Parathyroid adenoma (tissue), 2 donors: ENCODE results near the gene RC3H2.

Experiments
- H2AFZ ChIP-seq: fragments of 300-600 bp; sonication (generic); one replicate; pipeline ENCODE4 v1.7.0; 2017; ENCODE audit warnings: antibody characterized with exemption, mild to moderate bottlenecking
- H3K27ac ChIP-seq: fragments of 300-600 bp; sonication (generic); one replicate; pipeline ENCODE4 v1.7.0; 2017
- H3K27me3 ChIP-seq: fragments of 300-600 bp; sonication (generic); one replicate; pipeline ENCODE4 v1.7.0; 2017; ENCODE audit warnings: low read length; ENCODE audit not compliant: control insufficient read depth, insufficient read depth
- H3K36me3 ChIP-seq: fragments of 300-600 bp; sonication (generic); one replicate; pipeline ENCODE4 v1.7.0; 2017; ENCODE audit warnings: low read length; ENCODE audit not compliant: control insufficient read depth, insufficient read depth
- H3K4me1 ChIP-seq: fragments of 300-600 bp; sonication (generic); one replicate; pipeline ENCODE4 v1.7.0; 2017; ENCODE audit warnings: control low read depth
- H3K4me2 ChIP-seq: fragments of 300-600 bp; sonication (generic); one replicate; pipeline ENCODE4 v1.7.0; 2017; ENCODE audit warnings: low read length
- H3K4me3 ChIP-seq: fragments of 300-600 bp; sonication (generic); one replicate; pipeline ENCODE4 v1.7.0; 2017; ENCODE audit warnings: low read depth, low read length
- H3K79me2 ChIP-seq: fragments of 300-600 bp; sonication (generic); one replicate; pipeline ENCODE4 v1.7.0; 2017; ENCODE audit warnings: control low read depth
- H3K9ac ChIP-seq: fragments of 300-600 bp; sonication (generic); one replicate; pipeline ENCODE4 v1.7.0; 2017; ENCODE audit warnings: mild to moderate bottlenecking
- H3K9me3 ChIP-seq: fragments of 300-600 bp; sonication (generic); one replicate; pipeline ENCODE4 v1.7.0; 2017; ENCODE audit warnings: low read length; ENCODE audit not compliant: control insufficient read depth
- CTCF ChIP-seq: fragments of 300-600 bp; sonication (generic); IDR thresholded peaks from one replicate; pipeline ENCODE4 v1.7.0; 2017; ENCODE audit warnings: antibody characterized with exemption, mild to moderate bottlenecking
- donor health status: primary hyperparathyroidism.

The RC3H2 gene

GRCh38 chr9:122936883-122937282 lies 31.7 kb upstream of the RC3H2 start:
- TF ChIP-seq CTCF, result no peak
- Histone ChIP-seq H3K27ac (no peak overlapping the region), H3K27me3 (no peaks in the 10 kb centered on the region), H3K9me3 (no peaks in the 10 kb centered on the region), H3K36me3 (no peaks in the 10 kb centered on the region), H2AFZ (no peak overlapping the region), H3K9ac (no peak overlapping the region), H3K4me3 (no peak overlapping the region), H3K4me2 (no peak overlapping the region), H3K4me1 (peaks cover 3% of the 10 kb centered on the region), H3K79me2 (peaks cover 15% of the 10 kb centered on the region)

GRCh38 chr9:122936464-122936863 lies 31.3 kb upstream of the RC3H2 start:
- Histone ChIP-seq H3K4me1 (peaks cover 3% of the 10 kb centered on the region), H3K4me2 (no peak overlapping the region), H3K79me2 (peaks cover 15% of the 10 kb centered on the region), H3K27ac (no peak overlapping the region), H3K9ac (no peak overlapping the region), H3K36me3 (no peaks in the 10 kb centered on the region), H2AFZ (no peak overlapping the region), H3K9me3 (no peaks in the 10 kb centered on the region), H3K27me3 (no peaks in the 10 kb centered on the region), H3K4me3 (no peak overlapping the region)
- TF ChIP-seq CTCF, result no peak

GRCh38 chr9:122931226-122932121 lies 26.3 kb upstream of the RC3H2 start, which contains the start of gene ZBTB26:
ZBTB26 (minus strand) TSS chr9:122931512; CDS start chr9:122919934, 11,578 bp downstream.
- peaks cover 7% of the 10 kb centered on the region for H3K4me1 ChIP-seq
- peak within 1 kb of the TSS; percentile 84 for H3K4me2 ChIP-seq
- no peak for TF ChIP-seq CTCF

GRCh38 chr9:122930541-122931225 lies 25.5 kb upstream of the RC3H2 start:
- peak overlapping the region; percentile 81 for H3K27ac ChIP-seq
- no peaks in the 10 kb centered on the region for H3K9me3 ChIP-seq
- TF ChIP-seq CTCF, result no peak
- H3K27me3 ChIP-seq, result no peaks in the 10 kb centered on the region
- H3K4me1 ChIP-seq, result peaks cover 7% of the 10 kb centered on the region
- peaks cover 8% of the 10 kb centered on the region for H3K79me2 ChIP-seq
- no peaks in the 10 kb centered on the region for H3K36me3 ChIP-seq
- H2AFZ ChIP-seq, result peak overlapping the region; percentile 89
- peak overlapping the region; percentile 84 for H3K4me2 ChIP-seq
- peak overlapping the region; percentile 50 for H3K9ac ChIP-seq
- peak overlapping the region; percentile 82 for H3K4me3 ChIP-seq

More at GRCh38 chr9:122931226-122932121, 26.3 kb upstream of the RC3H2 start, which contains the start of gene ZBTB26:
- Histone ChIP-seq H3K4me3 (peak within 1 kb of the TSS; percentile 82), H3K9me3 (no peaks in the 10 kb centered on the region), H3K36me3 (no peaks in the 10 kb centered on the region), H3K79me2 (peaks cover 7% of the 10 kb centered on the region), H2AFZ (peak within 1 kb of the TSS; percentile 89), H3K9ac (peak within 1 kb of the TSS; percentile 50), H3K27ac (peak within 1 kb of the TSS; percentile 81), H3K27me3 (no peaks in the 10 kb centered on the region)
